ENCODE measurements around the gene MRAP. TPM values are rescaled to one million over a fixed set of nuclear protein-coding genes. Genes with fewer than 3 reads are reported as not detected.
A peak's percentile ranks its signal among the peaks of the same experiment; 100 is the strongest.

The MRAP gene
- total and polyA plus RNA-seq, 9 of the 15 experiments (the other 6 are each of a cell fraction or from before 2014, with no cell fraction given), result 0.63 to 2.3 TPM; not detected in 7

DNA sequence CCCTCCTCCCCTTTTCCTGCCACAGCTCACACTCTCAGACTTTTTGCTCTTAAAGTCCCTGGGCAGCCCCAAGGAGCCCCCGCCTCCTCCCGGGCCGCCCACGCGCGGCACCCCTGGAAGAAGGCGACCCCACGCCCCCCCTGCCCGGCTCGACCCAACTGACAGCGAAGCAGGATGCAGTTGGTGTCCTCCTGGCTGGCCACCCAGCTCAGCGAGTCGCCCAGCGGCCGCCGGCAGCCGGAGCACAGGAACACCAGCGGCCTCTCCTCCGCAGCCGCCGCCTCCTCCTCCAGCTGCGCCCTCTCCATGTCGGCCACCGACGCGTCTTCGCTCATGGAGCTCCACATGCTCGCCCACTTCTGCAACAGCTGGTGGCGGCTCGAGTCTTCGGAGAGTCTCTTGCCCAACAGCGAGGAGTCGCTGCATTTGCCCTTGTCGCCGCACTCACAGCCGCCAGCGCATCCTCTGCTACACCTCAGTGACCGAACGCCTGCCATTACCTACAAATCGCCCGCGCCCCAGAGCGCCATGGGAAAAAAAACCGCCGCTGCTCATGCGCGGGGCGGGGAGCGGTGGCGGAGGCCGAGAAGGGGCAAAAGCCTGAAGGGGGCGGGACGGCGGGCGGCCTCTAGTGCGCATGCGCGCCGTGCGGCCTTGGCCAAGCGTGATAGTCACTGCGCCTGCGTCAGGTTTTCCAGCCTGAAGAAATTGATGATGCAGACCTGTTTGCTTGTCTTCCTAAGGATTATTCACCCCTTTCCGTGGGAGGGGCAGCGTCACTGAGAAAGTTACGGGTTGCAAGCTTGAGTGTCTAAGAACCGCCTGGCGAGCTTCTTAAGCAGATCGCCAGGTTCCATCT, 19.9 kb upstream of the MRAP start, which contains the start of gene MIS18A (continued):
- TF ChIP-seq E2F6 (IDR thresholded peaks at IDR 0.05; ENCODE audit: borderline replicate concordance in 1 of 2, extremely low read depth in 1 of 2, insufficient read depth in 1 of 2, insufficient read length in 1 of 2, low read depth in 1 of 2, low read length in 1 of 2, poor library complexity in 1 of 2, severe bottlenecking in 1 of 2) (peak; percentile 51), FOXA3 (CRISPR knock-in tag; conservative IDR thresholded peaks at IDR 0.05 in 1 of 2, IDR thresholded peaks at IDR 0.05 in 1 of 2) (0 out of 4 replicates have a peak, but pooled peaks of 1 of the 2 experiments have one; percentile 14), NCOA1 (IDR thresholded peaks at IDR 0.05; ENCODE audit: low read depth) (peak; percentile 43; the same call in 1 of the 2 replicates), SNIP1 (IDR thresholded peaks at IDR 0.05; ENCODE audit: low read depth) (no peak), TBL1XR1 (IDR thresholded peaks at IDR 0.05; ENCODE audit: low read length in 2 of 2) (0 out of 4 replicates have a peak, but pooled peaks have one; percentile 19 to 57), TAF1 (IDR thresholded peaks at IDR 0.05; ENCODE audit: control insufficient read depth, extremely low read depth, insufficient read depth, low read length, severe bottlenecking) (peak; percentile 82), MEIS2 (IDR thresholded peaks at IDR 0.05; ENCODE audit: partially characterized antibody) (peak; percentile 99), PML (IDR thresholded peaks at IDR 0.05; ENCODE audit: low read length) (peak; percentile 53), SAP30 (IDR thresholded peaks at IDR 0.05; ENCODE audit: borderline replicate concordance, insufficient read depth, low read depth, low read length, poor library complexity, severe bottlenecking) (peak; percentile 99), HMGN3 (IDR thresholded peaks at IDR 0.05; ENCODE audit: borderline replicate concordance, extremely low read depth, insufficient read length, low read depth, low read length) (peak; percentile 67), ESRRA (IDR thresholded peaks at IDR 0.05; ENCODE audit: borderline replicate concordance, low read depth) (peak; percentile 52; the same call in 1 of the 2 replicates), ZKSCAN1 (IDR thresholded peaks at IDR 0.05; ENCODE audit: low read depth, low read length) (peak; percentile 72), MAZ (CRISPR knock-in tag; conservative IDR thresholded peaks at IDR 0.05 in 1 of 2, IDR thresholded peaks at IDR 0.05 in 1 of 2) (peak; percentile 57 to 83), ZNF584 (CRISPR knock-in tag; IDR thresholded peaks at IDR 0.05; ENCODE audit: low read depth) (no peak), BCOR (IDR thresholded peaks at IDR 0.05) (peak; percentile 56), BHLHE40 (IDR thresholded peaks at IDR 0.05; ENCODE audit: low read length) (no peak), ZNF253 (CRISPR knock-in tag; conservative IDR thresholded peaks at IDR 0.05) (no peak), RB1 (IDR thresholded peaks at IDR 0.05; ENCODE audit: low read depth) (peak; percentile 82), CAMTA2 (CRISPR knock-in tag; conservative IDR thresholded peaks at IDR 0.05) (no peak; the same call in 1 of the 2 replicates), MNT (conservative IDR thresholded peaks at IDR 0.05) (peak; percentile 88 to 95), ZNF354B (CRISPR knock-in tag; IDR thresholded peaks at IDR 0.05) (no peak), HDAC8 (tag; IDR thresholded peaks at IDR 0.05) (no peak), DNMT1 (IDR thresholded peaks at IDR 0.05) (no peak)
- TF ChIP-seq, protein P1, sequence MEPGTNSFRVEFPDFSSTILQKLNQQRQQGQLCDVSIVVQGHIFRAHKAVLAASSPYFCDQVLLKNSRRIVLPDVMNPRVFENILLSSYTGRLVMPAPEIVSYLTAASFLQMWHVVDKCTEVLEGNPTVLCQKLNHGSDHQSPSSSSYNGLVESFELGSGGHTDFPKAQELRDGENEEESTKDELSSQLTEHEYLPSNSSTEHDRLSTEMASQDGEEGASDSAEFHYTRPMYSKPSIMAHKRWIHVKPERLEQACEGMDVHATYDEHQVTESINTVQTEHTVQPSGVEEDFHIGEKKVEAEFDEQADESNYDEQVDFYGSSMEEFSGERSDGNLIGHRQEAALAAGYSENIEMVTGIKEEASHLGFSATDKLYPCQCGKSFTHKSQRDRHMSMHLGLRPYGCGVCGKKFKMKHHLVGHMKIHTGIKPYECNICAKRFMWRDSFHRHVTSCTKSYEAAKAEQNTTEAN (CRISPR knock-in tag; IDR thresholded peaks at IDR 0.05), result no peak

All from K562 (cell line).